ENCODE measurements around the gene ADCY3.

ADCY3 gene

GRCh38 chr2:24957976-24958375, 37.9 kb upstream of the ADCY3 start:
- Mint-ChIP-seq H3K4me1 (no peaks in the 10 kb centered on the region), H3K9me3 (peaks cover 30% of the 10 kb centered on the region), H3K27ac (no peak overlapping the region), H3K27me3 (ENCODE audit: low read depth) (no peaks in the 10 kb centered on the region), H3K4me3 (no peak overlapping the region), H3K36me3 (ENCODE audit: low read depth) (peaks cover 95% of the 10 kb centered on the region)
- TF ChIP-seq CTCF (IDR thresholded peaks at IDR 0.05; ENCODE audit: unreplicated experiment in 3 of 3): no peak

- no peaks in the 10 kb centered on the region for H3K4me1 Mint-ChIP-seq
- H3K9me3 Mint-ChIP-seq: peaks cover 30% of the 10 kb centered on the region
- TF ChIP-seq CTCF (IDR thresholded peaks at IDR 0.05; ENCODE audit: unreplicated experiment in 3 of 3): no peak
- H3K4me3 Mint-ChIP-seq: no peak overlapping the region
- H3K27ac Mint-ChIP-seq: no peak overlapping the region
- peaks cover 96% of the 10 kb centered on the region for H3K36me3 Mint-ChIP-seq (ENCODE audit: low read depth)
- H3K27me3 Mint-ChIP-seq (ENCODE audit: low read depth): no peaks in the 10 kb centered on the region
Observed at GRCh38 chr2:24957221-24957620, 37.2 kb upstream of the ADCY3 start.

GRCh38 chr2:24955921-24956320, 35.9 kb upstream of the ADCY3 start:
- TF ChIP-seq CTCF (IDR thresholded peaks at IDR 0.05; ENCODE audit: unreplicated experiment in 3 of 3): no peak
- H3K9me3 Mint-ChIP-seq: peaks cover 30% of the 10 kb centered on the region
- H3K27me3 Mint-ChIP-seq (ENCODE audit: low read depth): no peaks in the 10 kb centered on the region
- no peaks in the 10 kb centered on the region for H3K4me1 Mint-ChIP-seq
- peaks cover 96% of the 10 kb centered on the region for H3K36me3 Mint-ChIP-seq (ENCODE audit: low read depth)
- no peak overlapping the region for H3K27ac Mint-ChIP-seq
- no peak overlapping the region for H3K4me3 Mint-ChIP-seq

- no peak for TF ChIP-seq CTCF (IDR thresholded peaks at IDR 0.05; ENCODE audit: unreplicated experiment in 3 of 3)
- no peaks in the 10 kb centered on the region for H3K27me3 Mint-ChIP-seq (ENCODE audit: low read depth)
- peaks cover 92% of the 10 kb centered on the region for H3K36me3 Mint-ChIP-seq (ENCODE audit: low read depth)
- no peak overlapping the region for H3K4me3 Mint-ChIP-seq
- no peak overlapping the region for H3K27ac Mint-ChIP-seq
- H3K9me3 Mint-ChIP-seq: peaks cover 30% of the 10 kb centered on the region
- H3K4me1 Mint-ChIP-seq: no peaks in the 10 kb centered on the region
Observed at GRCh38 chr2:24955232-24955631, 35.2 kb upstream of the ADCY3 start.

GRCh38 chr2:24950102-24950501, 30.1 kb upstream of the ADCY3 start:
- no peak for TF ChIP-seq CTCF (IDR thresholded peaks at IDR 0.05; ENCODE audit: unreplicated experiment in 3 of 3)
- H3K4me3 Mint-ChIP-seq: no peak overlapping the region
- H3K4me1 Mint-ChIP-seq: peaks cover 11% of the 10 kb centered on the region
- peaks cover 77% of the 10 kb centered on the region for H3K36me3 Mint-ChIP-seq (ENCODE audit: low read depth)
- no peak overlapping the region for H3K27ac Mint-ChIP-seq
- H3K9me3 Mint-ChIP-seq: peaks cover 12% of the 10 kb centered on the region
- H3K27me3 Mint-ChIP-seq (ENCODE audit: low read depth): no peaks in the 10 kb centered on the region

GRCh38 chr2:24948506-24948905, 28.5 kb upstream of the ADCY3 start:
- no peaks in the 10 kb centered on the region for H3K9me3 Mint-ChIP-seq
- peaks cover 11% of the 10 kb centered on the region for H3K4me1 Mint-ChIP-seq
- TF ChIP-seq CTCF (IDR thresholded peaks at IDR 0.05; ENCODE audit: unreplicated experiment in 3 of 3): no peak
- peak overlapping the region in 1 of 3 experiments; percentile 9 for H3K27ac Mint-ChIP-seq
- no peak overlapping the region for H3K4me3 Mint-ChIP-seq
- H3K36me3 Mint-ChIP-seq (ENCODE audit: low read depth): peaks cover 61% of the 10 kb centered on the region
- H3K27me3 Mint-ChIP-seq (ENCODE audit: low read depth): no peaks in the 10 kb centered on the region

Data from nephron (organoid).